ENCODE measurements around the gene ZNF436.
A peak's percentile ranks its signal among the peaks of the same experiment; 100 is the strongest.

ZNF436 gene

GRCh38 chr1:23407016-23407630 is 37.5 kb upstream of the ZNF436 start:
- Mint-ChIP-seq H3K9me3 (no peaks in the 10 kb centered on the region), H3K4me3 (no peak overlapping the region), H3K36me3 (ENCODE audit: low read depth) (no peaks in the 10 kb centered on the region), H3K4me1 (peaks cover 31% of the 10 kb centered on the region), H3K27ac (no peak overlapping the region), H3K27me3 (ENCODE audit: low read depth, poor library complexity) (no peaks in the 10 kb centered on the region)
- no peak for TF ChIP-seq CTCF (IDR thresholded peaks at IDR 0.05)
- no peak for DNase-seq

GRCh38 chr1:23405946-23406345 is 36.3 kb upstream of the ZNF436 start:
- Mint-ChIP-seq H3K4me3 (no peak overlapping the region), H3K9me3 (no peaks in the 10 kb centered on the region), H3K27ac (no peak overlapping the region), H3K4me1 (peaks cover 26% of the 10 kb centered on the region), H3K36me3 (ENCODE audit: low read depth) (no peaks in the 10 kb centered on the region), H3K27me3 (ENCODE audit: low read depth, poor library complexity) (no peaks in the 10 kb centered on the region)
- DNase-seq: no peak
- no peak for TF ChIP-seq CTCF (IDR thresholded peaks at IDR 0.05)

- Mint-ChIP-seq H3K36me3 (ENCODE audit: low read depth) (no peaks in the 10 kb centered on the region), H3K27me3 (ENCODE audit: low read depth, poor library complexity) (peaks cover 2% of the 10 kb centered on the region), H3K9me3 (no peaks in the 10 kb centered on the region), H3K4me3 (peak overlapping the region; percentile 64), H3K4me1 (peaks cover 22% of the 10 kb centered on the region), H3K27ac (no peak overlapping the region)
- peak; percentile 93 for DNase-seq
- peak; percentile 92 for TF ChIP-seq CTCF (IDR thresholded peaks at IDR 0.05)
These were observed 34.3 kb upstream of the ZNF436 start for GRCh38 chr1:23403735-23404486.

GRCh38 chr1:23403355-23403734 is 33.7 kb upstream of the ZNF436 start:
- no peaks in the 10 kb centered on the region for H3K9me3 Mint-ChIP-seq
- no peak overlapping the region for H3K4me3 Mint-ChIP-seq
- peaks cover 22% of the 10 kb centered on the region for H3K4me1 Mint-ChIP-seq
- H3K27ac Mint-ChIP-seq: no peak overlapping the region
- no peaks in the 10 kb centered on the region for H3K36me3 Mint-ChIP-seq (ENCODE audit: low read depth)
- H3K27me3 Mint-ChIP-seq (ENCODE audit: low read depth, poor library complexity): peaks cover 2% of the 10 kb centered on the region
- TF ChIP-seq CTCF (IDR thresholded peaks at IDR 0.05): no peak
- DNase-seq: no peak

- H3K27me3 Mint-ChIP-seq (ENCODE audit: low read depth, poor library complexity): peaks cover 2% of the 10 kb centered on the region
- H3K27ac Mint-ChIP-seq: no peak overlapping the region
- TF ChIP-seq CTCF (IDR thresholded peaks at IDR 0.05): no peak
- no peak overlapping the region for H3K4me3 Mint-ChIP-seq
- DNase-seq: no peak
- H3K36me3 Mint-ChIP-seq (ENCODE audit: low read depth): no peaks in the 10 kb centered on the region
- peaks cover 22% of the 10 kb centered on the region for H3K4me1 Mint-ChIP-seq
- no peaks in the 10 kb centered on the region for H3K9me3 Mint-ChIP-seq
These were observed 33.4 kb upstream of the ZNF436 start for GRCh38 chr1:23403038-23403336.
